ENCODE data around the gene EPHB2. TPM values are rescaled to one million over a fixed set of nuclear protein-coding genes. Genes with fewer than 3 reads are reported as not detected.

Gene EPHB2
- total and polyA plus RNA-seq, 2 of the 4 experiments (the other 2 are of a cell fraction) = 52.3 to 58.8 TPM

GRCh38 chr1:22736501-22737080 is 26.0 kb downstream of the EPHB2 start:
- H3K56ac ChIP-seq (ENCODE audit: extremely low read depth, insufficient read depth, low read length) = no peak overlapping the region
- H2BK20ac ChIP-seq (ENCODE audit: low read depth, low read length) = no peak overlapping the region
- 92% methylated on average over 6 of the region's 23 CpGs; no CpG with 5 or more reads in 1 of the 2 experiments for WGBS, 2 experiments (ENCODE audit: extremely low coverage in 2 of 2, insufficient read length in 1 of 2)
- H3K9ac ChIP-seq (ENCODE audit: low read depth, low read length) = no peak overlapping the region
- in situ Hi-C loops (cut with MboI; ENCODE audit: low sequenced_read_pairs) = no loop called here
- no peak overlapping the region for H2AFZ ChIP-seq (replicated peaks; ENCODE audit: low read length, poor library complexity)
- H4K5ac ChIP-seq (ENCODE audit: low read depth, low read length) = no peak overlapping the region
- H3K4ac ChIP-seq (ENCODE audit: low read depth, low read length) = peak overlapping the region; percentile 76; the same call in 1 of the 2 replicates
- no peak overlapping the region; the same call in 1 of the 2 replicates for H3K14ac ChIP-seq (replicated peaks; ENCODE audit: low read depth, low read length)
- H3K4me1 ChIP-seq (ENCODE audit: control insufficient read depth, insufficient read depth, low read length) = peaks cover 29% of the 10 kb centered on the region
- H2AK9ac ChIP-seq (replicated peaks; ENCODE audit: low read depth, low read length, poor library complexity) = no peak overlapping the region
- dilution Hi-C loops (cut with HindIII; ENCODE audit: low sequenced_read_pairs, unreplicated experiment) = no loop called here
- H3K9me1 ChIP-seq (ENCODE audit: insufficient read depth, low read length) = peaks cover 46% of the 10 kb centered on the region
- H3K27me3 ChIP-seq (ENCODE audit: control insufficient read depth, insufficient read depth, low read length) = no peaks in the 10 kb centered on the region
- no peak for ATAC-seq (ENCODE audit: low read depth)
- BruUV-seq (replicated peaks) = no TSS peak
- H3K36me3 ChIP-seq (ENCODE audit: control insufficient read depth, insufficient read depth, low read length) = no peaks in the 10 kb centered on the region
- H4K8ac ChIP-seq (ENCODE audit: low read depth in 2 of 2, low read length in 2 of 2) = no peak overlapping the region
- no peak overlapping the region for H2BK5ac ChIP-seq (ENCODE audit: low read depth, low read length, poor library complexity, severe bottlenecking)
- no peak for DNase-seq
- intact Hi-C loops (cut with micrococcal nuclease) = no loop called here
- H3K18ac ChIP-seq (ENCODE audit: low read depth, low read length) = no peak overlapping the region
- no peak for TF ChIP-seq CEBPB (IDR thresholded peaks at IDR 0.05; ENCODE audit: low read depth, low read length)
- TF ChIP-seq NFE2L2 (IDR thresholded peaks at IDR 0.05; ENCODE audit: low read depth, low read length) = no peak
- TF ChIP-seq USF2 (IDR thresholded peaks at IDR 0.05; ENCODE audit: low read depth, low read length) = no peak
- no peak for TF ChIP-seq RCOR1 (IDR thresholded peaks at IDR 0.05; ENCODE audit: insufficient replicate concordance, low read length)
- TF ChIP-seq MAZ (IDR thresholded peaks at IDR 0.05; ENCODE audit: borderline replicate concordance, low read depth, low read length) = no peak
- TF ChIP-seq MAFK (IDR thresholded peaks at IDR 0.05; ENCODE audit: low read depth, low read length) = no peak
- TF ChIP-seq CHD1 (IDR thresholded peaks at IDR 0.05; ENCODE audit: low read depth, low read length) = no peak
- TF ChIP-seq RFX5 (IDR thresholded peaks at IDR 0.05; ENCODE audit: low read depth, low read length) = no peak
- TF ChIP-seq POLR2A (IDR thresholded peaks at IDR 0.05; ENCODE audit: low read depth, low read length) = no peak
- TF ChIP-seq CTCF (conservative IDR thresholded peaks at IDR 0.05; ENCODE audit: low read depth, low read length) = no peak
- TF ChIP-seq ELK1 (IDR thresholded peaks at IDR 0.05; ENCODE audit: borderline replicate concordance, low read depth, low read length) = no peak
- TF ChIP-seq FOS (IDR thresholded peaks at IDR 0.05; ENCODE audit: low read depth, low read length) = no peak
- TF ChIP-seq MXI1 (IDR thresholded peaks at IDR 0.05; ENCODE audit: borderline replicate concordance, low read depth, low read length) = no peak
- TF ChIP-seq RAD21 (IDR thresholded peaks at IDR 0.05; ENCODE audit: low read length) = no peak
- no peak for TF ChIP-seq SMC3 (IDR thresholded peaks at IDR 0.05; ENCODE audit: low read depth, low read length)
- TF ChIP-seq BHLHE40 (IDR thresholded peaks at IDR 0.05; ENCODE audit: low read depth, low read length) = no peak
- CTCF ChIA-PET = no interaction called here
- H2AK5ac ChIP-seq (ENCODE audit: low read depth, low read length) = peak overlapping the region; percentile 52; the same call in 1 of the 2 replicates
- H3K4me3 ChIP-seq (ENCODE audit: insufficient read depth, low read depth, low read length) = no peak overlapping the region
- POLR2A ChIA-PET (ENCODE audit: unreplicated experiment) = no interaction called here
- peaks cover 34% of the 10 kb centered on the region for H4K20me1 ChIP-seq (ENCODE audit: insufficient read depth, low read length)
- no peak overlapping the region for H3K27ac ChIP-seq (ENCODE audit: insufficient read depth, low read length)
- H3K9me3 ChIP-seq (ENCODE audit: control insufficient read depth, insufficient read depth, low read length) = no peaks in the 10 kb centered on the region
- peak overlapping the region; percentile 53 for H4K91ac ChIP-seq (ENCODE audit: insufficient read depth, low read depth, low read length)
- no peak overlapping the region for H3K23ac ChIP-seq (ENCODE audit: low read depth, low read length)
- H2BK120ac ChIP-seq (ENCODE audit: low read depth, low read length) = peak overlapping the region; percentile 93
- H3K4me2 ChIP-seq (ENCODE audit: low read depth, low read length) = no peak overlapping the region
- H2BK15ac ChIP-seq (ENCODE audit: low read depth, low read length) = peak overlapping the region; percentile 44; the same call in 1 of the 3 replicates
- peaks cover 34 to 91% of the 10 kb centered on the region in 2 experiments for H3K79me1 ChIP-seq (ENCODE audit: low read depth in 1 of 2, low read length in 2 of 2)

Measured in IMR-90 (cell line).